HG03575 (cell line): ENCODE results near the gene TREML1.
"Not testable (repeated sequence)": the region's sequence is repeated elsewhere in the genome, so short reads cannot be mapped to it uniquely, and the experiment has no call there.

Source experiments
- ATAC-seq: cut with Tn5 transposase; IDR thresholded peaks from one replicate; pipeline ENCODE4 v1.9.1; 2021; ENCODE audit not compliant: unreplicated experiment, insufficient number of reproducible peaks, low FRiP score; ENCODE audit errors: extremely low read depth

The TREML1 gene

DNA sequence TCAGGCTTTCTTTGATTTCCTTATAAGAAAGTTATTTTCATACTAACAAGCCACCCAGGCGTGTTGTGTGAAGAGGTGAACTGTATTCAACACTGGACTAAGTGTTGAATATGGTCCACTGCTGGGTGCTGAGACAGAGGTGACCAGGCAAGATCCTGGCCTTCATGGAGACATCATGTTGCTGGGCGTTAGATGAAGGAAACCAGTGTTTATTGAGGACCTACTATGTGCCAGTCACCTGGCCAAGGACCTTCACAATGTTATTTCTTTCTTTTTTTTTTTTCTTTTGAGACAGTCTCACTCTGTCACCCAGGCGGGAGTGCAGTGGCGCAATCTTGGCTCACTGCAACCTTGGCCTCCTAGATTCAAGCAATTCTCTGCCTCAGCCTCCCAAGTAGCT lies 1.9 kb upstream of the TREML1 start:
- no peak for ATAC-seq

DNA sequence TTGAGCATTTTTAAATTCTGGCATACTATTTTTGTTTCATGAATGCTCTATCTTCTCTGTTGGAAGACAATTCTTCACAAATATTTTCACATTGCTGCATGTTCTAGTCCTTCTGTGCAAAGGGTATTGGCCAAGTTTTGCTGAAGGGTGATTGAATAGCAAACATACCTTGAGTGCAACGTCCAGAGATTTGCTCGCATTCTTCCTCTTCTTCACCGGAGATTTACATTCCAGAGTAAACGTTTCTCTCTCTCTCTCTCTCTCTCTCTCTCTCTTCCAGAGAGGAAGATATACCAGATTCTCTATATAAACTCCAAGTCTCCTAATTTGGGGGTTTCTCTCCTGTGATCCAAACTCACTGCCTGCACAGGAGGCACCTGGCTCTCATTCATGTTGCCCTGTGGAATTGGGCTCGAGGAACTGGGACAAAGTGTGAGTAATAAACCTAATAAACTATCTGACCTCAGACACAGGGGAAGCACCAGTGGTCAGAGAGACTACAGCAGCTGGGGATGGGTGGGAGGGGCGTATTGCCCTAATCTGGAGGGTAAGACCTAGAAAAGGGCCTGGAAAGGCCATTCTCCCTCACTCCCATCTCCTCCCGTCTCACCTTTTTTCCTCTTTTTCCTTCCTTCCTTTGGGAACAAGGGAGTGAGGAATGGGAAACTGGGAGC lies 1.1 kb upstream of the TREML1 start:
- ATAC-seq: no peak

DNA sequence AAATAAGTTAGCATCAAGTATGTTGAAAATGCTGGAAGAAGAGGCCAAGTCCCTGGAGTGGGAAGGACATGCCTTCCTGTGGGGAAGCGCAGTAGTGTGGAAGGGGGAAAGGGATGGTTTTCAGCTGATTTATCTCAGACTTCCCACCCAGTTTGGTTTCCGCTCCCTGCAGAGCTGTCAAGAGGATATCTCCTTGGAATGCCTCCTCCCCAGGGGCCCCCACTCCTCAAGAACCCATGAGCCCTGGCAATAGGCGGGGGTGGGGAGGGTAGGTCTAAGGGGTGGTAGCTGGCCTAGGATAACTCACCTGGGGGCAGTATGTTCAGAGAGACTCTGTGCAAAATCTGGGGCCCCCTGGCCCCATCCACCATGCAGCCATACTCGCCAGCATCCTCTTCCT lies 696 bp downstream of the TREML1 start:
- no peak for ATAC-seq

DNA sequence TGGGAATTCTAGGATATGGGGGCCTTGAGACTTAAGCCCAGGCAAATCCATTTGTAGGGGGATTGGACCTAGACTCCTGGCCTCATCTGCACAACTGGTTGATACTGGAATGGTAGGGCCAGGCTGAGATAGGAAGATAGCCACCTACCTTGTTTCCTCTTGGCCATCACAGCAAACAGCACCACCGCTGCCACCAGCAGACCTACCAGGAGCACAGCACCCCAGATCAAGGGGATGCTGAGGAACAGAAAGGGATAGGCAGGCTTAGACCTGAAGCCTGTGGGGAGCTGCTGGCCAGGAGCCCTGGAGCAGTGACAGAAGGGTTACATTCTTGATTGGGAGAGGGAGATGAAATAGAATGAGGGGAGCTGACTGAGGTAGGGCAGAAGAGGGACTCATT lies 3.5 kb downstream of the TREML1 start:
- no peak for ATAC-seq

DNA sequence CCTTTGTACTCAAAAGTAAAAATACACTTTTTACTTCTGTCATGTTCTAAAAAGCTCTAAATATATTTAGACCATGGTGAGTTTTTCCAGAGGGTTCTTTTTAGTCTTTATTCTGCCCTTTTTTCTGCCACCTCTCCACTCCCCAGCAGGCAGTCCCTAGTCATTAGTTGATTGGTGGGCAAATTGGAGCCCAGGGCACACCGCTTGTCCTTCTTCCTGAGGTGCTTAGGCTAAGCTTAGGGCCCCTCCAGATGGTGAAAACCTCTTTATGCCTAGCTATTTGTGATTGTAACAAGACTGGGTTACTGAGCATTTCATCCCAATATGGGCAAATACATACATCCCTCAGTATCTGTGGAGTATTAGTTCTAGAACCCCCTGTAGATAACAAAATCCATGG lies 6.2 kb downstream of the TREML1 start:
- no peak for ATAC-seq

DNA sequence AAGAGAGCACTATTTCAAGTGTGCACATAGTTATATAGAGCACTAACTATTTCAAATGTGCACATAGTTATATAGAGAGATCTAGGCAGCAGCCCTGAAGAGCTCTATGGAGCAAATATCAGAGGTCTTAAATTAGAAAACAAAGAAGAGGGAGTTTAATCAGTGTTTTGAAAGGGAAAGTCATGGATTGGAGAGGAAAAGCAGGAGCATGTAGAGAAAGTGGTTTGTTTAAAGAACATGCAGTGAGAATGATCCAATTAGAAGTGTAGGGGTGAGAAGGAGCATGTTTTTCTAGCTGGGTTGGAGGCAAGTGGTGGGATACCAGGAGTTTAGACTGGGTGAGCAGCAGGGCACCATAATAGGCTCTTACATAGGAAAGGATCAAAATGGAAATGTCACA lies 17.2 kb downstream of the TREML1 start:
- ATAC-seq: no peak

DNA sequence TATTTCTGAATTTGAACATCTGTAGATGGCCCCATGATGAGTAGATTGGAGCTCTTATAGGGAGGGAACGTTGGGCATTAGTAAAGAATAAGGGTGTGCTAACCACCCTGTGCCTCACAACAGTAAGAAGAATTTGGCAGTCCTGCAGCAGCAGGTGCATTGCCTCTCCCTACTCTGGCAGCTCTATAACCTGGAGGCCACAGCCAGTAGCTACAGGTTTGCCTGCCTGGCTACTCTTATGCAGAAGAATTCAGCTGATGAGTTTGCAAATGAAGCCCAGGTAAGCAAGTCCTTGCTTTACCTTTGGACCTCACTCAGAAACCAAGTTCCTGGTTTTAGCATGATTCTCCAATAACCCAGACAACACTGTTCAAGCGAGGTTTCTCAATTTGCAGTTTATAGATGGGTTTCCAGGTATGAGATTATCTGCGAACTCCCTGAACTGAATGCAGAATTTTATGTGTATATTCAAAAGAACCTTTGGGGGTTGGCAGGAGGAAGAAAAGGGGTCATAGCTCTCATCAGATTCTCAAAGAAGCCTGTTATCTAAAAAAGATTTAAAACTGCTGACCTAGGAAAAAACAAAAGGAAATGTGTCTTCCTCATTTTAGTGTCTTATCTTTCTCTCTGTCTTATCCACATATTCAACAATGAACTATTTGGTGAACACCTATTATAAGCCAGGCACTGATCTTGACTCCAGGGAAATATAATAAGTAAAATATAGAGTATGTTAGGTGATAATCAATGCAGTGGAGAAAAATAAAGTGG lies 18.9 kb downstream of the TREML1 start:
- ATAC-seq: no peak

DNA sequence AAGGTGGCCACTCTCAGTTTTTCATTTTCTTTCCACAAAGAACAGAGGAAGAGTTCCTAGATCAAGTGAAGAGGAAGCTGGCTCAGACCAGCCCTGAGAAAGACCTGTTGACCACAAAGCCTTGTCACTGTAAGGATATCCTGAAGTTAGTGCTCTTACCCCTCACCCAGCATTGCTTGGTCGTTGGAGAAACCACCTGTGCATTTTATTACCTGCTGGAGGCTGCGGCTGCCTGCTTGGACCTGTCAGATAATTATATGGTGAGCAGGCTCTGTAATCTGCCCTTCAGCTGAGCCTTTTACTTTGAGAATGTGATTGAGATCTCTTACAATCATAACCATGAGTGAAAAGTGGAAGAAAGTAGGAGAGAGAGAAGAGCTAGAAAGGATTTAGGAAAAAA lies 21.9 kb downstream of the TREML1 start:
- ATAC-seq: no peak

DNA sequence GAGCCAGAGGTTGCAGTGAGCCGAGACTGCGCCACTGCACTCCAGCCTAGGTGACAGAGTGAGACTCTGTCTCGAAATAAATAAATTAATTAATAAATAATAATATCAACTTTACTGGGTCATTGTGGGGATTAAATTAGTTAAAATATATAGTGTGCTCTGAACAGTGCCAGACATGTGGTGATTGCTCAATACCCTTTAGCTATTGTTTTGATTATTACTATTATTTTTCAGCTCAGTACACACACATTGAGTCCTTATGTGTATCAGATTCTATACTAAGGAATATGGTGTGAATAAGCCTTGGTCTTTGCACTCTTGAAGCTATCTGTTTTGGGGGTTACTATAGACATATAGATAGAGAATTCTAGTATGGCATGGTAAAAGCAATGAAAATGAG lies 28.9 kb downstream of the TREML1 start:
- no peak for ATAC-seq

DNA sequence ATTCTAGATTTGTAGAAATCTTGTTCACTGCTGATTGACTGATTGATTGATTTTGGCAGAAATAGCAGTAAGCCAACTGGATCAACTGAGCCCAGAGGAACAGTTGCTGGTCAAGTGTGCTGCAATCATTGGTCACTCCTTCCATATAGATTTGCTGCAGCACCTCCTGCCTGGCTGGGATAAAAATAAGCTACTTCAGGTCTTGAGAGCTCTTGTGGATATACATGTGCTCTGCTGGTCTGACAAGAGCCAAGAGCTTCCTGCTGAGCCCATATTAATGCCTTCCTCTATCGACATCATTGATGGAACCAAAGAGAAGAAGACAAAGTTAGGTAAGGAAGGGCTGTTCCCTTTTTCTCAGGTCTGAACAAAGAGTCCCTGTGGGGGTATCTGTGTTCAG lies 31.2 kb downstream of the TREML1 start:
- ATAC-seq: no peak

DNA sequence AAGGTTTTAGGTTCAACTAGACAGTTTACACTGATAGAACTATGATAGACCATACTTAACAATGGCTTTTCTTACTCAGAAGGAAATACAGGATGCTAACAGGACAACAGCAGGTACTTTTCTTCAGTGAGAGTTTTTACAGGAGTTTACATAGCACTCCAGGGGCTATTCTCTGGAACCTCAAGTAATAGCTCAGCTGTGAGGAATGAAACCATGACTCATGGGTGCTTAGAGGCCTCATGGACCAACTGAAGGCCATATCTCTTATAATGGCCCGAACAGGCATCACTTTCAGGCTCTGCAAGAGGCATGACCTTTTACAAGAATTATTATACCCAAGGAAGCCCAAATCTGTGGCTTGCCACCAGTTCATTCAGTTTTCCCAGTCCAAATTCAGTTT lies 31.8 kb downstream of the TREML1 start:
- no peak for ATAC-seq

DNA sequence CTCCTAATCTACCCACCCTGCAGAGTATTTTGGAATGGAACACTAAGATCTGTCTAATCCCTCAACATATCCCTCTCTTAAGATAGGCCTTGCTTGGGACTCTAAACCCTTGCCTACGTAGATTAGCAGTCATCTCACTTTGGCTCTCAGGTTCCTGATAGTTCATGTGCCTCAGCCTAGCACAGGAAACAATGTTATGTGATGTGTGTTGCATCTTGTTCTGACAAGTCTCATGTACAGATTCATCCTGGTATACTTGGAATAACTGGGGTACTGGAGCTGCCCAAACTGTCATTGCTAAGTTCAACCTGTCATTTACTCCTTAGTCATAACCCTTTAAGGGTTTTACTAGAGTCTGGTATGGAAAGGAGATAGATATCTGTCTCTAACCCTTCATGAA lies 34.1 kb downstream of the TREML1 start:
- no peak for ATAC-seq

DNA sequence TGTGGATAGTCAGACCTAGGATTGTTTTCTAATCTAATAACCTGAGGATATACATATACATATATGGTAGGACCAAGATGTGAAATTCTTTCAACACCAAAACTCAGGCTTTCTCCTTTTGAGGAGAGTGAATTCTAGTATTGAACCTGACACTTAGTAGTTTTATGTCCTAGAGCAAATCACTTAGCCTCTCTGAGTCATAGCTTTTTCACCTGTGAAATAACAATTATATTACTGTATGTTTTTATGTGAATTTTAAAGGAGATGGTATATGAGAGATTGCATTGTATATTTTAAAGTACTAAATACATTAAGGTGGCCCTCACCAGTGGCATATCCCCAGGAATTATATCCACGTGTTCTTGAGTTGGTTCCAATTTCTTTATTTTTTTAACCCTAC lies 34.6 kb downstream of the TREML1 start:
- ATAC-seq: no peak

DNA sequence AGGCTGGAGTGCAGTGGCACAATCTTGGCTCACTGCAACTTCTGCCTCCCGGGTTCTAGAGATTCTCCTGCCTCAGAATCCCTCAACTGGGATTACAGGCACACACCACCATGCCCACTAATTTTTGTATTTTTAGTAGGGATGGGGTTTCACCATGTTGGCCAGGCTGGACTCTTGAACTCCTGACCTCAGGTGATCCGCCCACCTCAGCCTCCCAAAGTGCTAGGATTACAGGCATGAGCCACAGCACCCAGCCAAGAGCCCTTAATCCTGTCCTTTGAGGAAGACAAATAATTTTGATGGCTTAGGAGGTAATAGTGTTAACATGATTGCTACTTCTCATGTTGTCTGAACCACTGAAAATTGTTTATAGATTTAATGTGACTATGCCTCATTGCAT lies 39.1 kb downstream of the TREML1 start:
- not testable (repeated sequence) for ATAC-seq

DNA sequence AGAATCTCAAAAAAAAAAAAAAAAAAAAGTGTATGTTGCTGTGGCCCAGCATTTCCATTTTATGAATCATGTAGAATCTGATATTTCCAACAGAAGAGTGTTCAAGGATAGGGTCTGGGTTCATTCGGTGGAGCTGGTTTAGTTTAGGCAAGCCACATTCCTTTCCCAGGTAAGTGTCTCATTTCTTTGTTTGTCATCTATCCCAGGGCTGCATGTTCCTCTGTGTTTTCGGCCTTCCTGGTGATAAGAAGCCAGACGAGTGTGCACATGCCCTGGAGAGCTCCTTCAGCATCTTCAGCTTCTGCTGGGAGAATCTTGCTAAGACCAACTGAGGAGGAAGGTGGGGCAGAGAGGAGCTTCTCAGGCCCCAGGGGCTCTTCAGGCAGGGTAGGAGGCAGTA lies 43.1 kb downstream of the TREML1 start:
- no peak for ATAC-seq

DNA sequence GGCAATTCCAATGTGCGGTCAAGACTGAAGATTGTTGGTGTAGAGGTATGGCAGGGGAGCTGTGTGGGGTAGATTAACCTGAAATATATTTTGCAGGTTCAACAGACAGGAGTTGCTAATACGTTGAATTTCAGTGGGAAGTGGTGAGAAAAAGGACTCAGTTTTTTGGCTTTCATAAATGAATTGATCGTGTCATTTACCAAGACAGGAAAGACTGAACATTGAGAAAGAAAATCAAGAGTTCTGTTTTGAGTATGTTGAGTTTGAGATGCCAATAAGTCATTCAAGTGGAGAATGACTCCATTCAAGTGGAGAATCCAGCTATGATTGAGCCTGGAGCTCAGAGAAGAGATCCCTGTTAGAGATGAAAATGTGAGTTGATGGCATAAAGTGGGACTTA lies 50.3 kb downstream of the TREML1 start:
- ATAC-seq: no peak

DNA sequence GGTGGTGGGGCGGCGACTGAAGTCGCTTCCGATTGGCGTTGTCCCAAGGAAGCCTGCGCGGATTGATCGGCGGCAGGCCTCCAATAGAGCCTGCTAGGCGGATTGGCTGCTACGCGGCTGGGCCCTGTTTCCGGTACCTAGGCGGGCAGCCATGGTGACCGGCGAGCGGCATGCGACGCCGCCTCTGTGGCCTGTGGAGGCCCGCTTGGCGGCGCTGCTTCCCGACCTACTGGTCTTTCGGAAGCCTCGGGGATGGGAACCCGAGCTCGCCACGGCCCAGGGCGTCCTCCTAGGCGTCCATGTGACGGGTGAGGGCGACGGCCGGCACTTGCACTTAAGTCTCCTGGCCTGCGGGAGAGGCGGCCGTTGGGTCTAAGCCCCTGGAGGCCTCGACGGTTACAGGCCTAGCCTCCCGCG lies 53.3 kb downstream of the TREML1 start:
- ATAC-seq: no peak
